ENCODE measurements around the gene NRN1. TPM values are rescaled to one million over a fixed set of nuclear protein-coding genes. Genes with fewer than 3 reads are reported as not detected.
"Not testable (repeated sequence)": the region's sequence is repeated elsewhere in the genome, so short reads cannot be mapped to it uniquely, and the experiment has no call there.

The NRN1 gene
- polyA plus RNA-seq, 4 donors = 4.9 to 11.3 (median 6.6) TPM

DNA sequence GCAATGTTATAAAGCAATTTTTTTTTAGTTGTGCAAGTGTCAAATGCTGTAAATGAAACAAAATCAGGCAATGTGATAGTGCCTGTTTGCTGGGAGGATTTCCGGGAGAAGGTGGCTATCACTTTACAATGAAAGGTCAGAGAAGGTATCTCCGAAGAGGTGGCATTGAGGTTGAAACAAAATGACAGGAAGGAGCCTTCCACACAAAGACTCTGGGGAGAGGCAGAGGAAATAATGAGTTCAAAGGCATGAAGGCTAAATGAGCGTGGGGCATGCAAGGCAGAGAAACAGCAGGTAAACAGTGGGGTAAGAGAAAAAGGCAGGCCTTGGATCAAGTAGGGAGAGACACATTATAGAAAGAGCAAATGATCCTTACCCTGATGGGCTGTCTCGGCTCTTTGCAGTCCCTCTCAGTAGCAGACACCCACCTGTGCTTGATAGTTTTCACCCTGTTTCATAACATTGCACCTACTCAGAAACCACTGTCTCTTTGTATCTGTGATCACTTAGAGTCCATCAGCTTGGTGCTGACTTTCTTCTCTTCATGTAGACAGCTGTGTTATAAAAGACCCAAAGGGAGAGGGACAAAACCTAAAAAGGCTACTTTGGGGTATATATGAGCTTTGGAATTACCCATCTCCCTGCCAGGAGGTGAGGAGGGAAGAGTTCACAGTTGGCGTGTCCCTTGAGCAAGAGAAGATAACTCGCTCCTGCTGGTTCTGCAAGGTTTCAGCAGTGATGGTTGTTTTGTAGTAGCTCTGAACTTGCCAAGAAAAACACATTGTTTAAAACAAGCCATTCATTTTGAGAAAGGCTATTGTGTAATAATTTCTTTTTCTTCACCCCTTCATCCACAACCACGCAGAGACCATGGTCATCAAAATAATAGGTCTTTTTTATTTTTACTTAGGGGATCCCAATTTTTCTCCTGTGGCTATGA lies 22.3 kb downstream of the NRN1 start:
- no peak for DNase-seq (ENCODE audit: low read depth in 4 of 4, low spot score in 3 of 4)

DNA sequence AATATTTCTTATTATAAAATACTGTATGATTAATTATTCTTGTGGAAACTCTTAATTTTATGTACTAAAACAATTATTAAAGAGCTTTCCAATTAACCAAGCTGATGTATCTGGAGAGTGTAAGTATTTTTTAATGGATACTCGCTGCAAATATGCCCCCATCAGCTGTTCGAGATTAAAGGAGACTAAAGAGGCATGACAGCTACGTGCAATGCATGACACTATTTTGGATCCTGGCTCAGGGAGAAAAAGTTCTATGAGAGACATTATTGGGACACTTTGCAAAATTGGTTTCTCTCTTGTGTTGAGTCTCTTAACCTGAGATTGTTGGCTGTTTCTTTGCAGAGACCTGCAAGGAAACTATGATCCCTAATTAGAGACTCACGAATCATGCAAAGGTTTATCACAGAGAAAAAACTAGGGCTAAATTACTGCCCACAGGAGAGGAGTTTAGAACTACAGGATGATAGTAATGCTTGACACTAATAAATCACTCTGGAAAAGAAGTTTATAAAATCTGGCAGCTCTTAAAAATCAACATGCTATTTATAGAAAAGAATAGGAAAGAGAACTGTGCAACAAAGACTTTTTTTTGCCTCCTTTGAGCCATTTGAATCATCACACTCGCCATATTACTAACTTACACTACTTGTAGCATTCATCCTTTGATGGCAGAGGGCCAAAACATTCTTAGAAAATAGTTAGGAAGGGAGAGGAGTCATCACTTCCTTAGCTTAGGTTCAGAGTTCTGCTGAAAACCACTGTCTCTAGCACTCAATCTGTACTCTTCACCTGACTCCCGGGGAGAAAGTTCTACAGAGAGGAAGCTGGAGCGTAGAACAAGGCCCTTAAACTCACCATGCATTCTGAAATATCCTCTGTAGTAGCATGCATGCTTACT lies 25.3 kb downstream of the NRN1 start:
- DNase-seq (ENCODE audit: low read depth in 4 of 4, low spot score in 3 of 4) = no peak

GRCh38 chr6:5979650-5980420 lies 26.9 kb downstream of the NRN1 start:
- no peak for DNase-seq (ENCODE audit: low read depth in 4 of 4, low spot score in 3 of 4)

DNA sequence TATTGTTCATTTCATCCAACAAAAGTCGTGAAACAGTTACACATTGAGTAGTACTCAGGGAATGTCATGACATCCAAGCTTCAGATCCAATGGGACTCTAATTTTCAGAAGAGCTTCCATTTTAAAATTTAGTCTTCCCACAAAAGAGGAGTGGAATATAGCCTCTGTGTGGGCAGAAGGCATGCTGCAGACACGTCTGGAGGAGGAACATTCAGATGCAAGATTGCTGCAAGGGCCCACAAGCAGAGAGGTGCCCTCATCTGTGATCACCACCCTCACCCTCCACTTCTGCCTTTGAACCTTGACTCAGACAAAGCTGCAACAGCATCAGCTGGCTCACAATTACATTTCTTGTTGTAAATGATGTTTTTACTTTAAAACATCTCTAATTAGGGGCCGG lies 29.9 kb downstream of the NRN1 start:
- DNase-seq (ENCODE audit: low read depth in 4 of 4, low spot score in 3 of 4) = no peak

GRCh38 chr6:5968817-5969734 lies 37.6 kb downstream of the NRN1 start:
- no peak for DNase-seq (ENCODE audit: low read depth in 4 of 4, low spot score in 3 of 4)

GRCh38 chr6:5968036-5968435 lies 38.7 kb downstream of the NRN1 start:
- DNase-seq (ENCODE audit: low read depth in 4 of 4, low spot score in 3 of 4) = not testable (repeated sequence)

- no peak for DNase-seq (ENCODE audit: low read depth in 4 of 4, low spot score in 3 of 4)
Measured at GRCh38 chr6:5967594-5967993, 39.1 kb downstream of the NRN1 start.

- DNase-seq (ENCODE audit: low read depth in 4 of 4, low spot score in 3 of 4) = no peak
Measured at GRCh38 chr6:5962794-5963193, 43.9 kb downstream of the NRN1 start.

DNA sequence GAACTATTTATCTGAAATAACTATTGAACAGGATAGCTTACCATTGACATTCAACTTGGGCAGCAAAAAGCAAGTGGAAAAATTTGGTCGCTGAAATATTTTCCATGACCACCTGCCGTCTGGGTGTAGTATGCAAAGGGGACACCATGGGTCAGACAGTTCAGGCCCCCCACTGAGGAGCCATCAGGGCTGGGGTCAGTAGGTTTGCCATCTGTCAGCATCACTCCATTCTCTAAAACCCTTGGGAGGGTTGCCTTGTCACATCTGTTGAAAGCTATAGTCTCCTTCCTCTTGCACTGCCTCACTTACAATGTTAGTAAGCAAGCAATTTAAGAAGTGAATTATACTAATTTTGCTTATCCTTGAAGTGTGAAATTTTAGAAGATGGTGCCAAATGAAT lies 44.9 kb downstream of the NRN1 start:
- DNase-seq (ENCODE audit: low read depth in 4 of 4, low spot score in 3 of 4) = no peak

DNA sequence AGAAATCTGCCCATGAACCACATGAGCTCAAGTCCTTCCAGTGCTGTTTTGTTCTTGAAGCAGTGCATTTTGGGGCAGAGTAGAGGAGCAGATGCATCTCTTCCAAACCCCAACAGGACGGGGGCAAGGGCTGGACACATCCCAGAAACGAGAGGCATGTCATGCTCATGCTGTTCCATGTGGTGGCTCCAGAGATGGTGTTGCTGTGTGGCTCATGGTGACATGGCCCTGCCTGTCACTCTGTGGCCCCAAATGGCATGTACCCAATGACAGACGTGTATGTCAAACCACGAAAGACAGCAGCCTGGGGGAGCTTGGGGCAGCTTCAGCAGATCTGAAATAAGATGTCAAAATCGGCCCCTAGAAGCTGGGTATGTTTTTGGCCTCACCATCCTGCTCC lies 46.3 kb downstream of the NRN1 start:
- DNase-seq (ENCODE audit: low read depth in 4 of 4, low spot score in 3 of 4) = no peak

DNA sequence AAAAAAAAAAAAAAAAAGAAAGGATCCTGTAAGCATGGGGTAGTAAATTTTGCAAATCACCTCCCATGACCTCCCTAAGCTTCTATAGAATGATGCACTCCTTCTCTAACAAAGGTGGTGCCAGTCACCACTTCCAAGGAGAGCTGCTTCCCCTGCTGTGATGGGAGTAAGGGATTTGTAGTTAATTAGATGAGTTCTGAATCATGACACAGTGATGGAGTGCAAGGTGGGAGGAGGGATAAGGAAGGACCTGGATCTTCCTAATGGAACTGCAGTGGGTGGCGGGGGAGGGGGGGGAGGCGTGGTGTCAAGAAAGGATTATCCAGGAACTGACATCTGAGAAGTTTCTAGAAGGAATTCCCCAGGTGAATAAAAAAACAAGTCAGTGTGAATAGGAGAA lies 47.8 kb downstream of the NRN1 start:
- no peak for DNase-seq (ENCODE audit: low read depth in 4 of 4, low spot score in 3 of 4)

DNA sequence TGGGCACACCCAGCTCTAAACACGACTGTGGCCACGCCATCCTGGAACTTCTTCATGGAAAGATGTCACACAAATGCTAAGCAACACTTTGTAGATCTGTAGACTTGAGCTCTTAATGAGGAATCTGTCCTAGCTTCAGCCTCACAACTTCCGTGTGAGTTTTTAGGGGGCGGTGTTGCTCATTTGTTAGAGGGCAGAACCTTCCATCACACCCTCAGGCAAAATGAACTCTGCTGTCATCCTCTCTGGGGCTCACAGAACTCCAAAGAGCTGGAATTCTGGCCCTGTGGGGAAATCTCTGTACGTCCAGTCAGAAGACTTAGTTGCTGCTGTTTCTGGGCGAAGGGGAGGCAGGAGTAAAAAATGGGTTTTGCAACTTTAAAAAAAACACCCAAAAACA lies 49.8 kb downstream of the NRN1 start:
- no peak for DNase-seq (ENCODE audit: low read depth in 4 of 4, low spot score in 3 of 4)

GRCh38 chr6:5950361-5950785 lies 56.4 kb downstream of the NRN1 start:
- no peak for DNase-seq (ENCODE audit: low read depth in 4 of 4, low spot score in 3 of 4)

Measured in left renal pelvis (tissue), 4 donors.